Measurements from ENCODE around the gene CECR2.

- TF ChIP-seq CTCF (IDR thresholded peaks at IDR 0.05) (no peak), POLR2A (IDR thresholded peaks at IDR 0.05) (no peak)
Observed at GRCh38 chr22:17548756-17549035, 179.4 kb downstream of the CECR2 start.

Data from breast epithelium (tissue), 3 donors.